ENCODE data around the gene FPGS. TPM values are rescaled to one million over a fixed set of nuclear protein-coding genes. Genes with fewer than 3 reads are reported as not detected.

Gene FPGS
- total and polyA plus RNA-seq, 11 donors = 36.8 to 55.1 (median 41.5) TPM

DNA sequence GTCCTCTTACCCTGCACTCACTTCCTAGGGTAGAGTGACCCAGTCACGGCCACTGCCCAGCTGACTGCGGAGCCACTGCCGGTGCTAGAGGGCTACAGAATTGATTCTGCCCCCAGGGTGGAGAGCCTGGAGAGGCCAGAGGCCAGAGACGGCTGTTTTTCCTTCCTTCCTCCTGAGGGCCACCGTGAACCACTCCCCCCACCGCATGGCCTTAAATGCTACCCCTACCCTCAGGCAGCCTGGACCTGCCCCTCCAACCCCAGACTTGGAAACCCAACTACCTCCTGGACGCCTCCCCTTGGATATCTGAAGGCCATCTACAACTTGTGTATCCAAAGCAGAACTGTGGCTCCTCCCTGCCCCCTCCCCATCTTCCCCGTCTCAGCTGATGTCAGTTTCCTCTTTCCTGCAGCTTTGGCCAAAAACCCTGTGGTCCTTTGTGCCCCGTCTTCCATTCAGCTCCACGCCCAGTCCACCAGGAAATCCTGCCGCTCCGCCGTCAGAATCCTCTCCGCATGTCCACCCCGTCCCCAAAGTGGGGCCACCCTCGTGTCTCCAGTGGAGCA lies 40.5 kb upstream of the FPGS start:
- DNase-seq (peak; percentile 78 to 87 (median 86)), ATAC-seq (peak; percentile 63 to 85 (median 76))
- Histone ChIP-seq H3K4me3 (peak overlapping the region in 11 of 12 donors; percentile 18 to 51 (median 43)), H3K36me3 (peaks cover 0 to 45% (median 15%) of the 10 kb centered on the region in 9 donors), H3K27ac (peak overlapping the region; percentile 65 to 97 (median 88)), H3K9me3 (no peaks in the 10 kb centered on the region), H3K4me1 (peaks cover 9 to 93% (median 46%) of the 10 kb centered on the region in 12 donors), H3K27me3 (peaks cover 0 to 4% (median 0%) of the 10 kb centered on the region in 9 donors)
- intact Hi-C loops (cut with DNase I) = loop anchor here in 2 of 10 donors (5.0 to 10.0 kb wide), 2 partner anchors 93 to 95 kb away; partner anchors contain the start of gene ENG (in 1 of the 2)
- WGBS, 4 donors = 29 to 38% (median 33%) methylated on average over 16 of the region's 16 CpGs
- peak in 1 of 2 donors; percentile 37 for TF ChIP-seq POLR2A (IDR thresholded peaks at IDR 0.05)
- TF ChIP-seq, protein P1, sequence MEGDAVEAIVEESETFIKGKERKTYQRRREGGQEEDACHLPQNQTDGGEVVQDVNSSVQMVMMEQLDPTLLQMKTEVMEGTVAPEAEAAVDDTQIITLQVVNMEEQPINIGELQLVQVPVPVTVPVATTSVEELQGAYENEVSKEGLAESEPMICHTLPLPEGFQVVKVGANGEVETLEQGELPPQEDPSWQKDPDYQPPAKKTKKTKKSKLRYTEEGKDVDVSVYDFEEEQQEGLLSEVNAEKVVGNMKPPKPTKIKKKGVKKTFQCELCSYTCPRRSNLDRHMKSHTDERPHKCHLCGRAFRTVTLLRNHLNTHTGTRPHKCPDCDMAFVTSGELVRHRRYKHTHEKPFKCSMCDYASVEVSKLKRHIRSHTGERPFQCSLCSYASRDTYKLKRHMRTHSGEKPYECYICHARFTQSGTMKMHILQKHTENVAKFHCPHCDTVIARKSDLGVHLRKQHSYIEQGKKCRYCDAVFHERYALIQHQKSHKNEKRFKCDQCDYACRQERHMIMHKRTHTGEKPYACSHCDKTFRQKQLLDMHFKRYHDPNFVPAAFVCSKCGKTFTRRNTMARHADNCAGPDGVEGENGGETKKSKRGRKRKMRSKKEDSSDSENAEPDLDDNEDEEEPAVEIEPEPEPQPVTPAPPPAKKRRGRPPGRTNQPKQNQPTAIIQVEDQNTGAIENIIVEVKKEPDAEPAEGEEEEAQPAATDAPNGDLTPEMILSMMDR (IDR thresholded peaks at IDR 0.05) = no peak

- Histone ChIP-seq H3K4me1 (peaks cover 9 to 97% (median 55%) of the 10 kb centered on the region in 12 donors), H3K36me3 (peaks cover 0 to 33% (median 10%) of the 10 kb centered on the region in 9 donors), H3K27ac (peak overlapping the region; percentile 45 to 96 (median 88)), H3K27me3 (peaks cover 0 to 2% (median 0%) of the 10 kb centered on the region in 9 donors), H3K9me3 (no peaks in the 10 kb centered on the region), H3K4me3 (no peak overlapping the region)
- peak in 1 of 2 donors; percentile 23 for TF ChIP-seq POLR2A (IDR thresholded peaks at IDR 0.05)
- TF ChIP-seq, protein P1 (IDR thresholded peaks at IDR 0.05) = peak in 11 of 12 donors; percentile 37 to 63 (median 48)
- 25 to 41% (median 35%) methylated on average over 7 of the region's 7 CpGs for WGBS, 4 donors
- peak; percentile 73 to 85 (median 81) for DNase-seq
- intact Hi-C loops (cut with DNase I) = loop anchor here in 2 of 10 donors (1.0 to 10.0 kb wide), 3 partner anchors 21 to 93 kb away; partner anchors contain the start of gene ENG (in 1 of the 2)
- peak; percentile 66 to 83 (median 76) for ATAC-seq
Measured at GRCh38 chr9:127763918-127764384, 38.7 kb upstream of the FPGS start.

DNA sequence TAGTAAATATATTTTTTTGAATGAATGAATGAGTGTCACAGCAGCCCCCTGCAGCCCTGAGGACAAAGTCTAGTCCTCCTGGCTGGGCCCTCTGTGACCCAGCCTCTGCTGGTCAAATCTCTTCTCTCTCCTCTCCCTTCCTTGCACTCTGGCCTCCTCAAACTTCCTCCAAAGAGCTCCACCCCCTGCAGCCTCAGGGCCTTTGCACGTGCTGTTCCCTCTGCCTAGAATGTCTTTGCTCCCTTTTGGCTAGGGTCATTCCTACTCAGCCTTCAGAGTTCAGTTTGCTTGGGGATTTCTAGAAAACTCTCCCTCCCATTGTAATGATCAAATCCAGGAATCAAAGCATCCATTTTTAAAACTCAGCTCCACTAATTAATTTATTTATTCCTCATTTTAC lies 37.3 kb upstream of the FPGS start:
- no peak for TF ChIP-seq POLR2A (IDR thresholded peaks at IDR 0.05)
- TF ChIP-seq, protein P1 (IDR thresholded peaks at IDR 0.05) = no peak
- intact Hi-C loops (cut with DNase I) = loop anchor here in 1 of 10 donors (10.0 kb wide), 1 partner anchor 89 kb away; the partner anchor contains the start of gene ENG
- Histone ChIP-seq H3K4me3 (no peak overlapping the region), H3K27me3 (no peaks in the 10 kb centered on the region), H3K27ac (peak overlapping the region in 11 of 12 donors; percentile 74 to 96 (median 82)), H3K4me1 (peaks cover 9 to 98% (median 50%) of the 10 kb centered on the region in 12 donors), H3K9me3 (no peaks in the 10 kb centered on the region), H3K36me3 (peaks cover 0 to 20% (median 4%) of the 10 kb centered on the region in 9 donors)
- DNase-seq (no peak), ATAC-seq (no peak)
- 59 to 76% (median 64%) methylated on average over 1 of the region's 1 CpG for WGBS, 4 donors

GRCh38 chr9:127767410-127767809 lies 35.3 kb upstream of the FPGS start:
- ATAC-seq (no peak), DNase-seq (no peak)
- TF ChIP-seq, protein P1 (IDR thresholded peaks at IDR 0.05) = no peak
- TF ChIP-seq POLR2A (IDR thresholded peaks at IDR 0.05) = no peak
- Histone ChIP-seq H3K27me3 (no peaks in the 10 kb centered on the region), H3K36me3 (peaks cover 0 to 14% (median 4%) of the 10 kb centered on the region in 9 donors), H3K4me3 (peak overlapping the region in 10 of 12 donors; percentile 13 to 89 (median 72)), H3K9me3 (no peaks in the 10 kb centered on the region), H3K27ac (peak overlapping the region; percentile 70 to 96 (median 84)), H3K4me1 (peaks cover 9 to 90% (median 51%) of the 10 kb centered on the region in 12 donors)
- WGBS, 4 donors = 54 to 62% (median 59%) methylated on average over 3 of the region's 3 CpGs
- intact Hi-C loops (cut with DNase I) = loop anchor here in 2 of 10 donors (2.0 to 10.0 kb wide), 2 partner anchors 15 to 87 kb away; partner anchors contain the start of gene ENG (in 1 of the 2)
